GM18870 (cell line): Measurements from ENCODE around the gene FAM78A.
"Not testable (repeated sequence)": the region's sequence is repeated elsewhere in the genome, so short reads cannot be mapped to it uniquely, and the experiment has no call there.

Experiments used
- ATAC-seq: cut with Tn5 transposase; IDR thresholded peaks from one replicate; pipeline ENCODE4 v1.9.1; 2021; ENCODE audit warnings: moderate library complexity; ENCODE audit not compliant: unreplicated experiment

The FAM78A gene

GRCh38 chr9:131282688-131283422 is 6.5 kb upstream of the FAM78A start:
- no peak for ATAC-seq

GRCh38 chr9:131282175-131282574 is 5.9 kb upstream of the FAM78A start:
- no peak for ATAC-seq

- ATAC-seq = no peak
These were observed 5.0 kb upstream of the FAM78A start for GRCh38 chr9:131281119-131281965.

GRCh38 chr9:131280660-131281059 is 4.3 kb upstream of the FAM78A start:
- ATAC-seq = no peak

- ATAC-seq = no peak
These were observed 3.7 kb upstream of the FAM78A start for GRCh38 chr9:131279863-131280570.

- ATAC-seq = no peak
These were observed 3.0 kb upstream of the FAM78A start for GRCh38 chr9:131279196-131279862.

- no peak for ATAC-seq
These were observed 2.4 kb upstream of the FAM78A start for GRCh38 chr9:131278702-131279111.

- ATAC-seq = no peak
These were observed 1.8 kb upstream of the FAM78A start for GRCh38 chr9:131277910-131278701.

- no peak for ATAC-seq
These were observed 1.1 kb upstream of the FAM78A start for GRCh38 chr9:131277287-131277909.

GRCh38 chr9:131276891-131277286 is 579 bp upstream of the FAM78A start:
- ATAC-seq = no peak

- ATAC-seq = no peak
These were observed 797 bp downstream of the FAM78A start for GRCh38 chr9:131275332-131276093.

GRCh38 chr9:131274674-131275331 is 1.5 kb downstream of the FAM78A start:
- no peak for ATAC-seq

- ATAC-seq = no peak
These were observed 2.2 kb downstream of the FAM78A start for GRCh38 chr9:131273856-131274673.

- ATAC-seq = no peak
These were observed 3.0 kb downstream of the FAM78A start for GRCh38 chr9:131273146-131273855.

GRCh38 chr9:131272212-131272611 is 4.1 kb downstream of the FAM78A start:
- ATAC-seq = no peak

- no peak for ATAC-seq
These were observed 4.8 kb downstream of the FAM78A start for GRCh38 chr9:131271506-131271931.

GRCh38 chr9:131271016-131271273 is 5.4 kb downstream of the FAM78A start:
- not testable (repeated sequence) for ATAC-seq
